Calu3 (cell line): ENCODE data around the gene VWA5A. TPM values are rescaled to one million over a fixed set of nuclear protein-coding genes. Genes with fewer than 3 reads are reported as not detected.

Experiments
- BruUV-seq: library from RNA; stranded (reverse); fragments of 400-500 nt; replicated peaks from 2 replicates; lab custom pipeline; 2021; lab: Mats Ljungman, UMichigan
- CTCF ChIA-PET: fragments of 300-600 bp; sonication (Branson Sonifier 250); formaldehyde crosslinking; loops from one replicate; lab custom pipeline; 2022; ENCODE audit warnings: antibody characterized with exemption; lab: Charles Lee
- DNase-seq: peaks from one replicate; pipeline ENCODE4 v3.0.0; 2022
- H3K27ac Mint-ChIP-seq: one replicate; pipeline ENCODE4 v1.8.0; 2022; ENCODE audit warnings: mixed read lengths; ENCODE audit not compliant: unreplicated experiment
- H3K27me3 Mint-ChIP-seq: one replicate; pipeline ENCODE4 v1.8.0; 2022; ENCODE audit warnings: mixed read lengths; ENCODE audit not compliant: unreplicated experiment
- H3K36me3 Mint-ChIP-seq: one replicate; pipeline ENCODE4 v1.8.0; 2022; ENCODE audit warnings: mild to moderate bottlenecking, moderate library complexity, mixed read lengths; ENCODE audit not compliant: insufficient read depth, unreplicated experiment
- H3K4me1 Mint-ChIP-seq: one replicate; pipeline ENCODE4 v1.8.0; 2022; ENCODE audit warnings: mild to moderate bottlenecking, low read depth, mixed read lengths; ENCODE audit not compliant: unreplicated experiment
- H3K4me3 Mint-ChIP-seq: one replicate; pipeline ENCODE4 v1.8.0; 2022; ENCODE audit warnings: mild to moderate bottlenecking, low read depth, moderate library complexity, mixed read lengths; ENCODE audit not compliant: unreplicated experiment
- H3K9me3 Mint-ChIP-seq: one replicate; pipeline ENCODE4 v1.8.0; 2022; ENCODE audit warnings: low read depth, mixed read lengths; ENCODE audit not compliant: unreplicated experiment
- intact Hi-C: fragments of 100-400 bp; cut with micrococcal nuclease; formaldehyde crosslinking; loops from one replicate; pipeline ENCODE4 v1.10.0; 2022; ENCODE audit not compliant: unreplicated experiment
- total RNA-seq: library from RNA; stranded (reverse); gene quantifications from 2 replicates; pipeline ENCODE4 v1.2.3, GENCODE V29; 2022
- TF ChIP-seq, protein P1 (sequence below): fragments of 200-600 bp; IDR thresholded peaks from one replicate; pipeline ENCODE4 v1.8.0; 2022; ENCODE audit warnings: antibody characterized with exemption; ENCODE audit not compliant: unreplicated experiment

The VWA5A gene
- total RNA-seq, 1 experiment from 2014 or later = 1.9 TPM

DNA sequence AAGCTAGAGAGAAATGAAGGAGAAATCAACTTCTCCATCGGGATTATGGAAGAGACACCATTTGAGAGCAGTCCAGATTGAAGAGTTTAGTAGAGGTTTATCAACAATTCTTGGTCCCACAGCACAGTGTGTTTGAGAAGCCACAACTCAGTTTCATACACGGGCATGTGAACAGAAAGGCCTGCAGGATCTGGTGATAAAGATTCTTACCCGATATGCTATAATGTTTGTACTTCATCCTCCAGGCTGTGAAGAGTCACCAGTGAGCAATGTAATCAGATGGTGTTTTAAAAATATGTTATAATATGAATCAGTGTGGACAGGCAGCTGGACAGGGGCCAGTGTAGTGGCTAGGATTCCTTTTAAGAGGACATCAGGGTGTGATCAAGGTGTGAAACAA lies 29.7 kb upstream of the VWA5A start:
- H3K36me3 Mint-ChIP-seq = no peaks in the 10 kb centered on the region
- peaks cover 39% of the 10 kb centered on the region for H3K27me3 Mint-ChIP-seq
- no peak for DNase-seq
- H3K27ac Mint-ChIP-seq = no peak overlapping the region
- no TSS peak for BruUV-seq
- H3K4me1 Mint-ChIP-seq = no peaks in the 10 kb centered on the region
- no peak overlapping the region for H3K4me3 Mint-ChIP-seq
- intact Hi-C loops = no loop called here
- H3K9me3 Mint-ChIP-seq = peaks cover 2% of the 10 kb centered on the region
- CTCF ChIA-PET = no interaction called here
- TF ChIP-seq, protein P1, sequence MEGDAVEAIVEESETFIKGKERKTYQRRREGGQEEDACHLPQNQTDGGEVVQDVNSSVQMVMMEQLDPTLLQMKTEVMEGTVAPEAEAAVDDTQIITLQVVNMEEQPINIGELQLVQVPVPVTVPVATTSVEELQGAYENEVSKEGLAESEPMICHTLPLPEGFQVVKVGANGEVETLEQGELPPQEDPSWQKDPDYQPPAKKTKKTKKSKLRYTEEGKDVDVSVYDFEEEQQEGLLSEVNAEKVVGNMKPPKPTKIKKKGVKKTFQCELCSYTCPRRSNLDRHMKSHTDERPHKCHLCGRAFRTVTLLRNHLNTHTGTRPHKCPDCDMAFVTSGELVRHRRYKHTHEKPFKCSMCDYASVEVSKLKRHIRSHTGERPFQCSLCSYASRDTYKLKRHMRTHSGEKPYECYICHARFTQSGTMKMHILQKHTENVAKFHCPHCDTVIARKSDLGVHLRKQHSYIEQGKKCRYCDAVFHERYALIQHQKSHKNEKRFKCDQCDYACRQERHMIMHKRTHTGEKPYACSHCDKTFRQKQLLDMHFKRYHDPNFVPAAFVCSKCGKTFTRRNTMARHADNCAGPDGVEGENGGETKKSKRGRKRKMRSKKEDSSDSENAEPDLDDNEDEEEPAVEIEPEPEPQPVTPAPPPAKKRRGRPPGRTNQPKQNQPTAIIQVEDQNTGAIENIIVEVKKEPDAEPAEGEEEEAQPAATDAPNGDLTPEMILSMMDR = no peak

DNA sequence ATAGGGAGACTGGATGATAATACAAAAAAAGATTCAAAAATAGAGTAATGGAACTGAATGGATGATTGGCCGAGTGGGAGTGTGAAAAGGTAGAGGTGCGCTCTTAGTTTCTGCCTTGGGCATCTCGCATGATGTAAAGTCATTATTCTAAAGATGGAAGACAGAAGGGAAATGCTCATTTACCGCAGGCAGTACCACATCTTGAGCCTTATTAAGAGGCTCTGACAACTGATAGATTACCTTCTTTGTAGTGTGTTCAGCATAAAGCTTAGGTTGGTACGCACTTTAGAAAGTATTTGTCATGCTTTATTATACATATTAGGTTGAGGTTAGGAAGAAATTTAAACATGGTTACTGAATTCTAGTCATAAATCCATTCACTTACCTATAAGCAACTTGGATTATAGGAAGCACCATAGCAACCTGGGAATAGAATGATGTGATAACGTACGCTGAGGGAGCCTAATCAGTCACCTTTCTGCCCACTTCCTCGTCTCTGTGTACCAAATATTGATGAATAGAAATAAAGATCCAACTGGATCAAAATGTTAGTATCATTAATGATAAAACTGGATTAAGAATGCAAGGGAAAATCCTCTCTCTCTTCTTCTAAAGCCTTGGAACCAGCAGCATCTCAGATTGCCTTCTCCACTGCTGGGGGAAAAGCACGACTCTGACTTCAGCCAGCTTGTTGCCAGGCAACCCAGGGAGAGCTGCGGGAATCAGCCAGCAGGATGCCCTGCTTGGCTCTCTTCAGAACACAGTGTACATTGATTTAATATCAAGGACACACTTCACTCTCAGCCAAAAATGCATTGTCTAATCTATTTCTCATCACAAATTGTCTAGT lies 29.0 kb upstream of the VWA5A start:
- intact Hi-C loops = no loop called here
- TF ChIP-seq, protein P1 = no peak
- H3K36me3 Mint-ChIP-seq = no peaks in the 10 kb centered on the region
- H3K9me3 Mint-ChIP-seq = peaks cover 2% of the 10 kb centered on the region
- BruUV-seq = no TSS peak
- CTCF ChIA-PET = no interaction called here
- no peak overlapping the region for H3K27ac Mint-ChIP-seq
- H3K27me3 Mint-ChIP-seq = peaks cover 41% of the 10 kb centered on the region
- no peaks in the 10 kb centered on the region for H3K4me1 Mint-ChIP-seq
- no peak overlapping the region for H3K4me3 Mint-ChIP-seq
- no peak for DNase-seq

DNA sequence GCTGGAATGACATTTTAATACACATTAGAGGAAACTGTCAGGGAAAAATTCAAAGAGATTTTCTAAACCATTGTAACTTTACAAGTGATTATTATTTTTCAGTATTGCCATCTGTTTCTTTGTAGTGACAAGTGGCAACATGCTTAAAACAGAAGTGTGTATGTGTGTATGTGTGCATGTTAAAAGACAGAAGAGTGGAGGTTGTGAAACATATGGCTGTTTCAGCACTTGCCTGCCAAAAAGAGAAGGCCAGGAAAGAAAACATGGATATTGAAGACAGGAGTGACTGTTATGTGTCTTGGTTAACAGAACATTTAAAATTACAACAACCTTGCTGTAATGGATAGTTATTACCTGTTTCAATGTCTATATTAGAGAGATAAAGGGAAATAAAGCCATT lies 24.3 kb upstream of the VWA5A start:
- Mint-ChIP-seq H3K4me3 (no peak overlapping the region), H3K9me3 (peaks cover 3% of the 10 kb centered on the region), H3K27ac (no peak overlapping the region), H3K4me1 (no peaks in the 10 kb centered on the region), H3K27me3 (peaks cover 24% of the 10 kb centered on the region), H3K36me3 (no peaks in the 10 kb centered on the region)
- CTCF ChIA-PET = no interaction called here
- intact Hi-C loops = no loop called here
- no TSS peak for BruUV-seq
- TF ChIP-seq, protein P1 = no peak
- no peak for DNase-seq

DNA sequence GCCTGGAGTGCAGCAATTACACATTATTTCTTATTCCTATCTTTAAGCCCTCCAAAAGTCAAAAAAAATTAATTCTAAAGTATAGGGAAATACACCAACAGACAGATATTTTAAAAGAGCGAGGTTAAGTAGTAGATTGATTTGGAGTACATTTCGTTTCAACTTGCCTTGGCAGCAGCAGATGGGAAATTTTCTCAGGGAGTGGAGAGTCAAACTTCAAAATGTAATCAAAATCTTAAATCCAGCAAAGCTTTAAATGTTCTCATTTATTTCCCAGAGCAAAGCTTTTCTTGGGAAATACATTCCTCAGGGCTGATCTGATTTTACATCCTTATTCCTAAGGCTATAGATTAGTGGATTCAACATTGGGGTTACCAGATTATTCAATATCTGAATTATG lies 21.9 kb upstream of the VWA5A start:
- H3K9me3 Mint-ChIP-seq = peaks cover 3% of the 10 kb centered on the region
- H3K27ac Mint-ChIP-seq = no peak overlapping the region
- H3K4me1 Mint-ChIP-seq = no peaks in the 10 kb centered on the region
- TF ChIP-seq, protein P1 = no peak
- no peak for DNase-seq
- intact Hi-C loops = no loop called here
- peaks cover 16% of the 10 kb centered on the region for H3K27me3 Mint-ChIP-seq
- H3K36me3 Mint-ChIP-seq = no peaks in the 10 kb centered on the region
- BruUV-seq = no TSS peak
- no peak overlapping the region for H3K4me3 Mint-ChIP-seq
- CTCF ChIA-PET = no interaction called here
